ENCODE data around the gene MRPL17.
"Not testable (repeated sequence)": the region's sequence is repeated elsewhere in the genome, so short reads cannot be mapped to it uniquely, and the experiment has no call there.

MRPL17 gene

GRCh38 chr11:6682936-6683861 is at the start of gene MRPL17:
Gene MRPL17, minus strand, starts transcription at chr11:6683340. Its CDS starts 44 bp downstream, at chr11:6683296.
- peak; percentile 96 to 98 for DNase-seq

- DNase-seq, result no peak
Observed at GRCh38 chr11:6727971-6728760, 45.0 kb upstream of the MRPL17 start.

GRCh38 chr11:6725386-6725896 is 42.3 kb upstream of the MRPL17 start:
- no peak for DNase-seq

GRCh38 chr11:6724013-6724412 is 40.9 kb upstream of the MRPL17 start:
- no peak for DNase-seq

GRCh38 chr11:6721343-6721742 is 38.2 kb upstream of the MRPL17 start:
- DNase-seq, result no peak

GRCh38 chr11:6719576-6719975 is 36.4 kb upstream of the MRPL17 start:
- no peak for DNase-seq

- DNase-seq, result no peak
Observed at GRCh38 chr11:6717426-6717825, 34.3 kb upstream of the MRPL17 start.

GRCh38 chr11:6711552-6711951 is 28.4 kb upstream of the MRPL17 start:
- DNase-seq, result peak in 1 of 2 experiments; percentile 16

- DNase-seq, result no peak
Observed at GRCh38 chr11:6708876-6709275, 25.7 kb upstream of the MRPL17 start.

- DNase-seq, result peak in 1 of 2 experiments; percentile 42
Observed at GRCh38 chr11:6705905-6706535, 22.9 kb upstream of the MRPL17 start.

- peak; percentile 15 to 70 for DNase-seq
Observed at GRCh38 chr11:6703247-6704063, 20.3 kb upstream of the MRPL17 start.

GRCh38 chr11:6701955-6702354 is 18.8 kb upstream of the MRPL17 start:
- DNase-seq, result peak; percentile 30 to 67

GRCh38 chr11:6695377-6695776 is 12.2 kb upstream of the MRPL17 start:
- no peak for DNase-seq

GRCh38 chr11:6694229-6694535 is 11.0 kb upstream of the MRPL17 start:
- DNase-seq, result no peak

- no peak for DNase-seq
Observed at GRCh38 chr11:6693342-6694228, 10.4 kb upstream of the MRPL17 start.

- DNase-seq, result no peak
Observed at GRCh38 chr11:6692128-6692527, 9.0 kb upstream of the MRPL17 start.

- DNase-seq, result peak; percentile 48 to 55
Observed at GRCh38 chr11:6690431-6691132, 7.4 kb upstream of the MRPL17 start.

- no peak for DNase-seq
Observed at GRCh38 chr11:6687876-6688275, 4.7 kb upstream of the MRPL17 start.

- DNase-seq, result no peak
Observed at GRCh38 chr11:6686006-6686405, 2.9 kb upstream of the MRPL17 start.

GRCh38 chr11:6684068-6684467 is 928 bp upstream of the MRPL17 start:
- DNase-seq, result not testable (repeated sequence)

- peak in 1 of 2 experiments; percentile 45 for DNase-seq
Observed at GRCh38 chr11:6682591-6682935, 577 bp downstream of the MRPL17 start.

Measured in NCI-H524 (cell line).